Epithelial cell of prostate (primary cell): Measurements from ENCODE around the gene LIAS.
A peak's percentile ranks its signal among the peaks of the same experiment; 100 is the strongest.
"Not testable (repeated sequence)": the region's sequence is repeated elsewhere in the genome, so short reads cannot be mapped to it uniquely, and the experiment has no call there.

Experiments used
- DNase-seq: peaks from one replicate; pipeline ENCODE4 v3.0.0-alpha.2; 2011; ENCODE audit warnings: low read depth, low spot score
- H3K27ac ChIP-seq: fragments of 450-650 bp; 2 replicates; pipeline ENCODE4 v1.5.1; 2017; ENCODE audit warnings: mild to moderate bottlenecking

Gene LIAS

GRCh38 chr4:39458505-39459300, at the start of gene LIAS, which contains the start of gene RPL9:
Gene LIAS (plus strand): TSS chr4:39459056. CDS start chr4:39459118, 62 bp downstream.
Gene RPL9 (minus strand): TSS chr4:39458922. CDS start chr4:39458439, 483 bp downstream.
- peak; percentile 99 for DNase-seq
- H3K27ac ChIP-seq = peak within 1 kb of the TSS; percentile 88

- DNase-seq = no peak
- H3K27ac ChIP-seq = no peak overlapping the region
These were observed 48.4 kb upstream of the LIAS start for GRCh38 chr4:39410415-39410814.

GRCh38 chr4:39411561-39411960, 47.3 kb upstream of the LIAS start:
- H3K27ac ChIP-seq, DNase-seq: not testable (repeated sequence)

GRCh38 chr4:39415678-39416283, 43.1 kb upstream of the LIAS start:
- H3K27ac ChIP-seq = no peak overlapping the region
- no peak for DNase-seq

GRCh38 chr4:39422247-39422646, 36.6 kb upstream of the LIAS start:
- DNase-seq = no peak
- no peak overlapping the region for H3K27ac ChIP-seq

GRCh38 chr4:39425297-39425696, 33.6 kb upstream of the LIAS start:
- H3K27ac ChIP-seq, DNase-seq: not testable (repeated sequence)

- no peak for DNase-seq
- H3K27ac ChIP-seq = no peak overlapping the region
These were observed 32.1 kb upstream of the LIAS start for GRCh38 chr4:39426728-39427127.

- no peak for DNase-seq
- H3K27ac ChIP-seq = no peak overlapping the region
These were observed 31.2 kb upstream of the LIAS start for GRCh38 chr4:39427520-39428114.

- H3K27ac ChIP-seq = no peak overlapping the region
- DNase-seq = no peak
These were observed 29.2 kb upstream of the LIAS start for GRCh38 chr4:39429476-39430334.

- no peak for DNase-seq
- no peak overlapping the region for H3K27ac ChIP-seq
These were observed 24.9 kb upstream of the LIAS start for GRCh38 chr4:39433878-39434492.

GRCh38 chr4:39435659-39436563, 22.9 kb upstream of the LIAS start:
- DNase-seq = no peak
- H3K27ac ChIP-seq = no peak overlapping the region

- no peak overlapping the region for H3K27ac ChIP-seq
- no peak for DNase-seq
These were observed 17.3 kb upstream of the LIAS start for GRCh38 chr4:39441593-39441992.

GRCh38 chr4:39442998-39443397, 15.9 kb upstream of the LIAS start:
- DNase-seq = no peak
- no peak overlapping the region for H3K27ac ChIP-seq

- DNase-seq = no peak
- peak overlapping the region; percentile 40 for H3K27ac ChIP-seq
These were observed 12.4 kb upstream of the LIAS start for GRCh38 chr4:39446483-39446841.

GRCh38 chr4:39446842-39447573, 11.8 kb upstream of the LIAS start:
- H3K27ac ChIP-seq = peak overlapping the region; percentile 40
- no peak for DNase-seq

GRCh38 chr4:39450618-39451017, 8.2 kb upstream of the LIAS start:
- peak overlapping the region; percentile 10 for H3K27ac ChIP-seq
- DNase-seq = no peak

- H3K27ac ChIP-seq = no peak overlapping the region
- DNase-seq = no peak
These were observed 7.3 kb upstream of the LIAS start for GRCh38 chr4:39451423-39452023.
